Neural progenitor cell (in vitro differentiated cells): Measurements from ENCODE around the gene PGAP6. TPM values are rescaled to one million over a fixed set of nuclear protein-coding genes. Genes with fewer than 3 reads are reported as not detected.
A peak's percentile ranks its signal among the peaks of the same experiment; 100 is the strongest.
"Not testable (repeated sequence)": the region's sequence is repeated elsewhere in the genome, so short reads cannot be mapped to it uniquely, and the experiment has no call there.

Source experiments
- DNase-seq: peaks from one replicate; pipeline ENCODE4 v3.0.0-alpha.2; 2016; ENCODE audit warnings: low spot score
- H2AFZ ChIP-seq: fragments of 200-600 bp; sonication (generic); replicated peaks from 2 replicates; pipeline ENCODE4 v1.6.1; 2016; ENCODE audit warnings: antibody characterized with exemption
- H3F3A ChIP-seq: fragments of 200-600 bp; sonication (generic); 2 replicates; pipeline ENCODE4 v1.6.1; 2016; ENCODE audit warnings: antibody characterized with exemption, low read depth
- H3K27ac ChIP-seq: fragments of 200-600 bp; sonication (generic); 2 replicates; pipeline ENCODE4 v1.5.1; 2016; ENCODE audit warnings: mild to moderate bottlenecking
- H3K27me3 ChIP-seq: fragments of 200-600 bp; sonication (generic); 2 replicates; pipeline ENCODE4 v1.6.1; 2016; ENCODE audit warnings: mild to moderate bottlenecking, moderate library complexity
- H3K36me3 ChIP-seq: fragments of 200-600 bp; sonication (generic); 2 replicates; pipeline ENCODE4 v1.5.1; 2016
- H3K4me1 ChIP-seq: fragments of 200-600 bp; sonication (generic); 2 replicates; pipeline ENCODE4 v1.6.1; 2016; ENCODE audit warnings: mixed run types
- H3K4me2 ChIP-seq: fragments of 200-600 bp; sonication (generic); 2 replicates; pipeline ENCODE4 v1.6.1; 2016
- H3K4me3 ChIP-seq: fragments of 200-600 bp; sonication (generic); 2 replicates; pipeline ENCODE4 v1.5.1; 2016
- H3K79me2 ChIP-seq: fragments of 200-600 bp; sonication (generic); 2 replicates; pipeline ENCODE4 v1.6.1; 2016; ENCODE audit warnings: low read depth
- H3K9ac ChIP-seq: fragments of 200-600 bp; sonication (generic); 2 replicates; pipeline ENCODE4 v1.6.1; 2016
- H3K9me3 ChIP-seq: fragments of 200-600 bp; sonication (generic); 2 replicates; pipeline ENCODE4 v1.5.1; 2016; ENCODE audit warnings: low read depth
- H4K20me1 ChIP-seq: fragments of 200-600 bp; sonication (generic); 2 replicates; pipeline ENCODE4 v1.6.1; 2016; ENCODE audit warnings: low read depth
- H3K27ac Mint-ChIP-seq: 3 replicates; pipeline ENCODE4 v1.8.0; 2021; ENCODE audit warnings: mixed read lengths
- H3K27me3 Mint-ChIP-seq: 2 replicates; pipeline ENCODE4 v1.8.0; 2022; ENCODE audit warnings: low read depth, mild to moderate bottlenecking, inconsistent platforms, moderate library complexity, mixed read lengths; ENCODE audit not compliant: insufficient read depth
- H3K36me3 Mint-ChIP-seq: 3 replicates; pipeline ENCODE4 v1.8.0; 2021; ENCODE audit warnings: mixed read lengths
- H3K4me1 Mint-ChIP-seq: 3 replicates; pipeline ENCODE4 v1.8.0; 2021; ENCODE audit warnings: mixed read lengths
- H3K4me3 Mint-ChIP-seq: 3 replicates; pipeline ENCODE4 v1.8.0; 2021; ENCODE audit warnings: mild to moderate bottlenecking, moderate library complexity, mixed read lengths
- H3K9me3 Mint-ChIP-seq: 3 replicates; pipeline ENCODE4 v1.8.0; 2020; ENCODE audit warnings: mixed read lengths
- CTCF ChIP-seq: fragments of 200-600 bp; sonication (generic); IDR thresholded peaks from 2 replicates; pipeline ENCODE4 v1.5.1; 2017; ENCODE audit warnings: antibody characterized with exemption, mild to moderate bottlenecking
- EZH2 ChIP-seq: fragments of 200-600 bp; sonication (generic); IDR thresholded peaks from 2 replicates; pipeline ENCODE4 v1.6.1; 2017; ENCODE audit warnings: antibody characterized with exemption, mild to moderate bottlenecking, moderate library complexity
- EZH2phosphoT487 ChIP-seq: fragments of 200-600 bp; sonication (generic); IDR thresholded peaks from 2 replicates; pipeline ENCODE4 v1.6.1; 2017; ENCODE audit warnings: antibody characterized with exemption
- total RNA-seq: library from RNA; depleted of rRNA; stranded (reverse); fragments of >200 nt; gene quantifications from 2 replicates; pipeline ENCODE4 v1.2.3, GENCODE V29; 2015; ENCODE audit warnings: low replicate concordance

PGAP6 gene
- total RNA-seq, 1 donor from 2014 or later = 16.7 TPM

GRCh38 chr16:391885-392335 is 10.1 kb upstream of the PGAP6 start:
- H3K27me3 ChIP-seq = peaks cover 2% of the 10 kb centered on the region
- peaks cover 25% of the 10 kb centered on the region for H3F3A ChIP-seq
- H3K36me3 ChIP-seq = no peaks in the 10 kb centered on the region
- H3K9me3 ChIP-seq = no peaks in the 10 kb centered on the region
- no peak overlapping the region for H3K9ac ChIP-seq
- no peak overlapping the region for H3K4me2 ChIP-seq
- peaks cover 3% of the 10 kb centered on the region for H3K9me3 Mint-ChIP-seq
- no peak overlapping the region for H3K27ac Mint-ChIP-seq
- peak; percentile 84 for TF ChIP-seq CTCF
- TF ChIP-seq EZH2phosphoT487 = no peak
- peaks cover 11% of the 10 kb centered on the region for H3K4me1 ChIP-seq
- no peak overlapping the region for H3K4me3 ChIP-seq
- H4K20me1 ChIP-seq = no peaks in the 10 kb centered on the region
- H3K36me3 Mint-ChIP-seq = peaks cover 2% of the 10 kb centered on the region
- no peaks in the 10 kb centered on the region for H3K79me2 ChIP-seq
- peaks cover 17% of the 10 kb centered on the region for H3K27me3 Mint-ChIP-seq
- no peak overlapping the region for H3K27ac ChIP-seq
- no peak overlapping the region for H2AFZ ChIP-seq
- DNase-seq = peak; percentile 75
- peaks cover 32% of the 10 kb centered on the region for H3K4me1 Mint-ChIP-seq
- peak overlapping the region; percentile 36 for H3K4me3 Mint-ChIP-seq

- Histone ChIP-seq H3K79me2 (no peaks in the 10 kb centered on the region), H3K9me3 (no peaks in the 10 kb centered on the region), H3K27ac (no peak overlapping the region), H3K4me3 (no peak overlapping the region), H4K20me1 (no peaks in the 10 kb centered on the region), H2AFZ (no peak overlapping the region), H3K9ac (no peak overlapping the region), H3K4me1 (peaks cover 6% of the 10 kb centered on the region), H3K27me3 (peaks cover 2% of the 10 kb centered on the region), H3K36me3 (no peaks in the 10 kb centered on the region), H3K4me2 (no peak overlapping the region), H3F3A (peaks cover 25% of the 10 kb centered on the region)
- Mint-ChIP-seq H3K4me3 (peak overlapping the region; percentile 3), H3K36me3 (peaks cover 2% of the 10 kb centered on the region), H3K4me1 (peaks cover 30% of the 10 kb centered on the region), H3K27me3 (peaks cover 12% of the 10 kb centered on the region), H3K9me3 (peaks cover 3% of the 10 kb centered on the region), H3K27ac (no peak overlapping the region)
- no peak for TF ChIP-seq EZH2
- TF ChIP-seq EZH2phosphoT487 = no peak
- TF ChIP-seq CTCF = no peak
- no peak for DNase-seq
Measured at GRCh38 chr16:389352-389751, 7.6 kb upstream of the PGAP6 start.

- not testable (repeated sequence) for DNase-seq, H3K4me3 Mint-ChIP-seq, H3K9me3 Mint-ChIP-seq, H3K4me2 ChIP-seq, H3K27ac ChIP-seq, H3K9me3 ChIP-seq, H3K79me2 ChIP-seq, H2AFZ ChIP-seq, H3K4me3 ChIP-seq, H3K36me3 ChIP-seq, H3K9ac ChIP-seq, H3K36me3 Mint-ChIP-seq
- peaks cover 17% of the 10 kb centered on the region for H3K4me1 ChIP-seq
- peaks cover 11% of the 10 kb centered on the region for H4K20me1 ChIP-seq
- peaks cover 15% of the 10 kb centered on the region for H3K27me3 ChIP-seq
- Mint-ChIP-seq H3K4me1 (peaks cover 44% of the 10 kb centered on the region), H3K27me3 (peaks cover 14% of the 10 kb centered on the region), H3K27ac (peak overlapping the region; percentile 15)
- peaks cover 38% of the 10 kb centered on the region for H3F3A ChIP-seq
Measured at GRCh38 chr16:387761-388666, 6.2 kb upstream of the PGAP6 start.

- H3K27ac Mint-ChIP-seq = peak overlapping the region; percentile 83
- Histone ChIP-seq H3K27ac (no peak overlapping the region), H3K36me3 (no peaks in the 10 kb centered on the region), H2AFZ (no peak overlapping the region), H3K4me3 (no peak overlapping the region), H4K20me1 (peaks cover 20% of the 10 kb centered on the region), H3K4me2 (no peak overlapping the region), H3K79me2 (no peaks in the 10 kb centered on the region), H3K9me3 (no peaks in the 10 kb centered on the region), H3F3A (peaks cover 49% of the 10 kb centered on the region), H3K9ac (no peak overlapping the region), H3K27me3 (peaks cover 27% of the 10 kb centered on the region), H3K4me1 (peaks cover 25% of the 10 kb centered on the region)
- H3K9me3 Mint-ChIP-seq = peaks cover 3% of the 10 kb centered on the region
- H3K4me3 Mint-ChIP-seq = no peak overlapping the region
- no peak for DNase-seq
- TF ChIP-seq CTCF = peak; percentile 17
- TF ChIP-seq EZH2 = no peak
- TF ChIP-seq EZH2phosphoT487 = no peak
- peaks cover 11% of the 10 kb centered on the region for H3K27me3 Mint-ChIP-seq
- peaks cover 2% of the 10 kb centered on the region for H3K36me3 Mint-ChIP-seq
- peaks cover 51% of the 10 kb centered on the region for H3K4me1 Mint-ChIP-seq
Measured at GRCh38 chr16:386641-387156, 4.9 kb upstream of the PGAP6 start.
